ENCODE measurements around the gene BAX. TPM values are rescaled to one million over a fixed set of nuclear protein-coding genes. Genes with fewer than 3 reads are reported as not detected.

BAX gene
- total RNA-seq, 2 experiments from 2014 or later, result 191 TPM

DNA sequence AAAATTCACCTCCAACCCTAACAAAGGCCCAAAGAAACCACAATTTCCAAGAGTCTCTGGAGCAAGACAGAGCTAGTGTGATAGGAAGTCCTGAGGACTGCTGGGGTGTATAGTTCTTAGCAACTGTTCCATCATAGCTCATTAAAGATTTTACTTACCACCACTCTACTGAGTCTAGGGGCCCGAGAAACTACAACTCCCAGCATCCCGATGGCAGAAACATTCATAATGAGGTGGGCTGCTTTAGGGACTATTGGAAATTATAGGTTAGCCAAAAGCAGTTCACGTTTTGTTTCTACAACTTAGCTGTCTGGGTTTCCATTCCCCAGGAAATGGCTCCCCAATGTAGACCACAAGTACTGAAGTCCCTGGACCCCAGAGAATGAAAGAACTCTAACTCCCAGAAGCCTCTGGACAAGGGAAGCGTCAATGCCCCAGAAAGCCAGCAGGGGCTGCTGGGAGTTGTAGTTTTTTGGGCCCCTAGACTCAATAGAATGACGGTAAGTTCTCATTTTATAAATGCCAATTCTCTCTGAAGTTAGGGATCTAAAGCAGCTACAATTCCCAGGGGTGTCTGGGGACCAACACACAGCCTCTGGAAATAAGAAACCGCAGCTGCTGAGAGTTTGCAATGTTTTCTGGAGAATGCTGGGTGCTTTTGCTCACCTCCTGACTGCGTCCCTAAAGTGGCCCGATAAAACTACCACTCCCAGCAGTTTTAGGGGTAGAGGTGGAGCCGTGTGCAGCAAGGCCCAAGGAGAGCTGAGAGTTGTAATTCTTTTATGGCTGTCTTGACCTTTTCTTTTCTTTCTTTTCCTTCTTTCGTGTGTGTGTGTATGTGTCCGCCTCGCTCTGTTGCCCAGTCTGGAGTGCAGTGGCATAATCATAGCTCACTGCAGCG lies 21.5 kb downstream of the BAX start:
- peak; percentile 53 for DNase-seq
- Mint-ChIP-seq H3K27ac (no peak overlapping the region), H3K4me1 (peaks cover 5% of the 10 kb centered on the region), H3K36me3 (peaks cover 24% of the 10 kb centered on the region), H3K4me3 (no peak overlapping the region), H3K27me3 (no peaks in the 10 kb centered on the region), H3K9me3 (no peaks in the 10 kb centered on the region)

DNA sequence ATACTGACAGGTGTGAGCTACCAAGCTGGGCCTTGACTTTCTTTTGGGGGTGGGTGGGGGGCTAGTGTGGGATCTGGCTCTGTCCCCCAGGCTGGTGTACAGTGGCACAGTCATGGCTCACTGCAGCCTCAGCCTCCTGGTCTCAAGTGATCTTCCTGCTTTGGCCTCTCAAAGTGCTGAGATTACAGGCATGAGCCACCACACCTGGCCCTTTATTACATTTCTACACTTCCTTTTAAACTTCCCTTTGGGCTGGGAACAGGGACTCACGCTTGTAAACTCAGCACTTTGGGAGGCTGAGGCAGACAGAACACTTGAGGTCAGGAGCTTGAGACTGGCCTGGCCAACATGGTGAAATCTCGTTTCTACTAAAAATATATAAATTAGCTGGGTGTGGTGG lies 22.4 kb downstream of the BAX start:
- Mint-ChIP-seq H3K9me3 (no peaks in the 10 kb centered on the region), H3K36me3 (peaks cover 26% of the 10 kb centered on the region), H3K4me3 (no peak overlapping the region), H3K27me3 (no peaks in the 10 kb centered on the region), H3K4me1 (peaks cover 5% of the 10 kb centered on the region), H3K27ac (no peak overlapping the region)
- DNase-seq, result no peak

DNA sequence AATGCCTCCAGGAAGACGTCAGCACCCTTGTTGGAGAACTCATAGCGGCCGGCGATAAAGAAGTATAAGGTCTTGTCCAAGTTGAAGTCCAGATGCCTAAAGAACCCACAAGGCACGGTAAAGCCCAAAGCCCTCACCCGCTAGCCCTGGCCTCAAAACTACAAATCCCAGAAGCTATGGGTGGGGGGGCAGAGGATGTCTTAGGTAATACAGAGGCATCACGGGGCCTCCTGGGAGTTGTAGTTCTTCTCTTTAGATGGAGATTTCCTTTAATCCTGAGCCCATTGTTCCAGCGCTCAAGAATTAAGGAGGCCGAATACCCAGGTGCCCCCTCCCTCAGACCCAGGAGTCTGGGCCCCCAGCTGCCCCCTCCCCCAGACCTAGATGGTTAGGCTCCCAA lies 27.6 kb downstream of the BAX start:
- no peak for DNase-seq
- Mint-ChIP-seq H3K27me3 (no peaks in the 10 kb centered on the region), H3K4me1 (peaks cover 10% of the 10 kb centered on the region), H3K27ac (no peak overlapping the region), H3K9me3 (no peaks in the 10 kb centered on the region), H3K4me3 (no peak overlapping the region), H3K36me3 (peaks cover 28% of the 10 kb centered on the region)

- DNase-seq, result no peak
- H3K4me3 Mint-ChIP-seq, result no peak overlapping the region
- H3K9me3 Mint-ChIP-seq, result no peaks in the 10 kb centered on the region
- H3K36me3 Mint-ChIP-seq, result peaks cover 26% of the 10 kb centered on the region
- H3K4me1 Mint-ChIP-seq, result peaks cover 17% of the 10 kb centered on the region
- no peaks in the 10 kb centered on the region for H3K27me3 Mint-ChIP-seq
- no peak overlapping the region for H3K27ac Mint-ChIP-seq
These were observed 31.0 kb downstream of the BAX start for GRCh38 chr19:48985711-48986110.

DNA sequence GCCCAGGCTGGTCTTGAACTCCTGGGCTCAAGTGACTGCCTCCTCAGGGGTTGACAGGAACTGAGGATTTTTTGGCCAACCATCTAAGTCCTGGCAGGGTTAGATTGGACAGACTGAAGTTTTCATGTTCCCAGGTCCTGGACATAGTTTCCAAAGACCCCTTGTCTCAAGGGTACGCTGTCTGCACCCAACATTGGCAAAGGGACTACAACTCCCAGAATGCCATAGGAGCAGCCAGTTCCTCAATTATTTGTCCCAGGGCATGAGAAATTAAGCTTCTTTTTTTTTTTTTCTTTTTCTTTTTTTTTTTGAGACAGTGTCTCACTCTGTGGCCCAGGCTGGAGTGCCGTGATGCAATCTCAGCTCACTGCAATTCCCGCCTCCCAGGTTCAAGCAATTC lies 31.5 kb downstream of the BAX start:
- H3K4me1 Mint-ChIP-seq, result peaks cover 21% of the 10 kb centered on the region
- DNase-seq, result no peak
- no peak overlapping the region for H3K4me3 Mint-ChIP-seq
- peaks cover 26% of the 10 kb centered on the region for H3K36me3 Mint-ChIP-seq
- H3K27ac Mint-ChIP-seq, result no peak overlapping the region
- H3K27me3 Mint-ChIP-seq, result no peaks in the 10 kb centered on the region
- H3K9me3 Mint-ChIP-seq, result no peaks in the 10 kb centered on the region

GRCh38 chr19:48987323-48987722 lies 32.6 kb downstream of the BAX start:
- no peaks in the 10 kb centered on the region for H3K9me3 Mint-ChIP-seq
- H3K27ac Mint-ChIP-seq, result peak overlapping the region; percentile 70
- no peaks in the 10 kb centered on the region for H3K27me3 Mint-ChIP-seq
- peaks cover 26% of the 10 kb centered on the region for H3K4me1 Mint-ChIP-seq
- H3K4me3 Mint-ChIP-seq, result no peak overlapping the region
- no peak for DNase-seq
- H3K36me3 Mint-ChIP-seq, result peaks cover 25% of the 10 kb centered on the region

DNA sequence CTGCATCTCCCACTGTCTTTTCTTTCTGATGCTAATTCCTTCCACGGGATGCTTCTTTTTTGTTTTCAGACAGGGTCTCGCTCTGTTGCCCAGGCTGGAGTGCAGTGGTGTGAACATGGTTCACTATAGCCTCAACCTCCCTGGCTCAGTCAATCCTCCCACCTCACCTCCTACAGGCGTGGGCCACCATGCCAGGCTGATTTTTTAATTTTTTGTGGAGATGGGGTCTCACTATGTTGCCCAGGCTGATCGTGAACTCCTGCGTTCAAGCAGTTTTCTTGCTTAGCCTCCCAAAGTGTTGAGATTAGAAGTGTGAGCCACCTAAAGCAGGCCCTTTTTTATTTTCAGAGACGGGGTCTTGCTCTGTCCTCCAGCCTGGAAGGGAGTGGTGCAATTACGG lies 33.6 kb downstream of the BAX start:
- Mint-ChIP-seq H3K27ac (peak overlapping the region; percentile 70), H3K9me3 (no peaks in the 10 kb centered on the region), H3K36me3 (peaks cover 21% of the 10 kb centered on the region), H3K27me3 (no peaks in the 10 kb centered on the region), H3K4me1 (peaks cover 27% of the 10 kb centered on the region), H3K4me3 (no peak overlapping the region)
- no peak for DNase-seq

DNA sequence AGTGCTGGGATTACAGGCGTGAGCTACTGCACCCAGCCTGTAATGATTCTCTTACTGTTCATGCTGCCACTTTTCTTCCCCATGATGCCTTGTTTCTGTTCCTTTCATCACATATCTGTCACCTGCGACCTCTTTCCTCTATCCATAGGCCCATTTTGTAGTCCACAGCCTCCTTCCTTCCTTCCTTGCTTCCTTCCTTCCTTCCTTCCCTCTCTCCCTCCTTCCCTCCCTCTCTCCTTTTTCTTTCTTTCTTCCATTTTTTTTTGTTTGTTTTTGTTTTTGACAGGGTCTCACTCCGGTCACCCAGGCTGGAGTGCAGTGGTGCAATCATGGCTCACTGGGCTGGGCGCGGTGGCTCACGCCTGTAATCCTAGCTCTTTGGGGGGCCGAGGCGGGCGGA lies 34.2 kb downstream of the BAX start:
- Mint-ChIP-seq H3K27ac (peak overlapping the region; percentile 40), H3K27me3 (no peaks in the 10 kb centered on the region), H3K9me3 (no peaks in the 10 kb centered on the region), H3K4me1 (peaks cover 27% of the 10 kb centered on the region), H3K36me3 (peaks cover 19% of the 10 kb centered on the region), H3K4me3 (no peak overlapping the region)
- no peak for DNase-seq

GRCh38 chr19:48989701-48990291 lies 35.1 kb downstream of the BAX start:
- Mint-ChIP-seq H3K4me1 (peaks cover 33% of the 10 kb centered on the region), H3K9me3 (no peaks in the 10 kb centered on the region), H3K27ac (peak overlapping the region; percentile 18), H3K36me3 (peaks cover 24% of the 10 kb centered on the region), H3K27me3 (no peaks in the 10 kb centered on the region), H3K4me3 (no peak overlapping the region)
- no peak for DNase-seq

DNA sequence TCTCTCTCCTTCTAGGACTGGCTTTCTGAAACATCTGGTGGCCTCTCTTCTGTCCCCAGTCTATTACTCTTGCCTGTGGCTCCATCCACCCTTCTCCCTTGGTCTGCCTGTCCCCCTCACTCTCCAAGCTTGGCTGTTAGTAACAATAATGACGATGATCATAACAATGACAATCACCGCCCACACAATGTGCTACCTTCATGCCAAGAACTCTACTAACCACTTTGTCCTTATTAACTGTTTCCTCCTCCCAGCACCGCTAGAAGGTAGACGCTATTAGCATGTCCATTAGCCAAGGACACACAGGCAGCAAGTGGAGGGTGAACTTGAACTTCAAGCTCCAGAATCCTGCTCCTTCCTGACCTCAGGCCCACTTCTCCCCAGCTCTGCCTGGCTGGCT lies 35.7 kb downstream of the BAX start:
- Mint-ChIP-seq H3K27ac (peak overlapping the region; percentile 18), H3K36me3 (peaks cover 30% of the 10 kb centered on the region), H3K4me1 (peaks cover 38% of the 10 kb centered on the region), H3K4me3 (no peak overlapping the region), H3K27me3 (no peaks in the 10 kb centered on the region), H3K9me3 (no peaks in the 10 kb centered on the region)
- DNase-seq, result no peak

DNA sequence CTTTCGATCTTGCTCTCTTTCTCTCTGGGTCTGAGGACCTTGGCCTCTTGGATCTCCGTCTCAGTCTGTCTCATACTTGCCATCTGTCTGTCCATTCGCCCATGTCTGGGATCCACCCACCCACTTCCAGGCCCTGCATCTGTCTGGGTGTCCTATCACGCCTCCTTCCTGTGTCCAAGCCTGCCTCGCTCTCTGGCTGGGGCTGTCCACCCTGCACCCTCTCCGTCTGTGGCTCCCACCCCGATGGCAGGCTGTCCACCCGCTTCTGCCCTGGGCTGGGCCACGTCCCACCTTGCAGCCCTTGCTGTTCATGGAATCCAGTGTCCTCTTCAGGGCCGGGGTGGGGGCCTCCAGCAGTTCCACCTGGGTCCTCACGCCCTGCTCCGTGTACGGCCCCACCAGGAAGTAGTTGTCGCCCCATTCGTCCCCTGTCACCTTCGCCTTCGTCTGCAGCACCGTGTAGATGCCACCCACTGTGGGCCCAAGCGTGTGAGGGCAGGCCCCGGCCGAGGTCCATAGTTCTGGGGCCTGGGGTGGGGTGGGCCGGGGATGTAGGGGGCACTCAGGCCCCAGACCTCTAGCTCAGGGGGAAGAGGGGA lies 36.4 kb downstream of the BAX start:
- no peaks in the 10 kb centered on the region for H3K9me3 Mint-ChIP-seq
- DNase-seq, result no peak
- H3K4me1 Mint-ChIP-seq, result peaks cover 38% of the 10 kb centered on the region
- H3K36me3 Mint-ChIP-seq, result peaks cover 30% of the 10 kb centered on the region
- H3K27ac Mint-ChIP-seq, result no peak overlapping the region
- H3K4me3 Mint-ChIP-seq, result no peak overlapping the region
- H3K27me3 Mint-ChIP-seq, result no peaks in the 10 kb centered on the region

GRCh38 chr19:48991873-48992580 lies 37.4 kb downstream of the BAX start:
- Mint-ChIP-seq H3K9me3 (no peaks in the 10 kb centered on the region), H3K4me3 (peak overlapping the region; percentile 100), H3K27me3 (no peaks in the 10 kb centered on the region)

DNA sequence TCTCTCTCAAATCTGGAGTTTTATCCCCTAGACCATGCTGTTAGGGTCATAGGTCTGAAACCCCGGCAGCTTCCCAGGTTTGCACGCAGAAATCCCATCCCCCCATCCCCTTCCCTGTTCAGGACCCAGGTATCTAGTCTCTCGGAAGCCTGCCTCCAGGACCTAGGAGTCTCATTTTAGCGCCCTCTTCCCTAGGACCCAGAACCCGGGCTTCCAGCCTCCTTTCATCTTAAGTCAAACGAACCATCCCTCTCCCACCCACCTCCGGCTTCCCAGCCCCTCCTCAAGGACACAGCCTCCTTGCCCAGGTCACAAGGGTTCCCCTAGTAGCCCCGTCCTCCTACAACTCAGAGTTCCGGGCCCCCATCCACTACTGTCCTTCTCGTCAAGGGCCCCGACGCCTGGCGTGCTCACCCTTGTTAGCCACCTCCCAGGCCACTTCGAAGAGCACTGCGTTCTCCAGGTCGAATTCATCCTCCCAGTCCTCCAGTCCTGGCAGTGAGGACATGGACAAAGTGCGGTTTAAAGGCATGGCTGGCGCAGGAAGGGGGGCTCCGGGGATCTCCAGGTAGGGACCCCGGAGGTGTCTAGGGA lies 38.0 kb downstream of the BAX start:
- H3K27ac Mint-ChIP-seq, result peak overlapping the region; percentile 87
- H3K4me1 Mint-ChIP-seq, result peaks cover 28% of the 10 kb centered on the region
- H3K4me3 Mint-ChIP-seq, result peak overlapping the region; percentile 100
- H3K9me3 Mint-ChIP-seq, result no peaks in the 10 kb centered on the region
- no peaks in the 10 kb centered on the region for H3K27me3 Mint-ChIP-seq
- DNase-seq, result no peak
- H3K36me3 Mint-ChIP-seq, result peaks cover 33% of the 10 kb centered on the region

More at GRCh38 chr19:48991873-48992580, 37.4 kb downstream of the BAX start:
- H3K36me3 Mint-ChIP-seq, result peaks cover 32% of the 10 kb centered on the region
- peaks cover 34% of the 10 kb centered on the region for H3K4me1 Mint-ChIP-seq
- peak overlapping the region; percentile 87 for H3K27ac Mint-ChIP-seq
- no peak for DNase-seq

GRCh38 chr19:48993175-48994034 lies 38.7 kb downstream of the BAX start, which contains the start of the genes GYS1 and RUVBL2:
Gene GYS1, minus strand, starts transcription at chr19:48993309. Its CDS starts 197 bp downstream, at chr19:48993112.
Gene RUVBL2, plus strand, starts transcription at chr19:48993887. Its CDS starts 25 bp downstream, at chr19:48993912.
- Mint-ChIP-seq H3K27ac (peak within 1 kb of the TSS; percentile 96), H3K4me1 (peaks cover 22% of the 10 kb centered on the region), H3K27me3 (no peaks in the 10 kb centered on the region), H3K9me3 (no peaks in the 10 kb centered on the region), H3K4me3 (peak within 1 kb of the TSS; percentile 100), H3K36me3 (peaks cover 27% of the 10 kb centered on the region)
- DNase-seq, result peak; percentile 100
